Heart left ventricle (tissue), 16 donors: Measurements from ENCODE around the gene OAS3. TPM values are rescaled to one million over a fixed set of nuclear protein-coding genes. Genes with fewer than 3 reads are reported as not detected.

Experiments
- ATAC-seq, 4 donors: fragments of 200-7000 bp; cut with Tn5 transposase; one replicate each; pipeline ENCODE4 v1.9.1; 2020 to 2022; ENCODE audit warnings: moderate library complexity in 4 of 4, mild to moderate bottlenecking in 3 of 4, moderate number of reproducible peaks in 1 of 4
- DNase-seq, 5 donors: peaks; one replicate each; pipeline ENCODE4 v3.0.0-alpha.2; 2020
- H3K27ac ChIP-seq, 12 donors: fragments of 200-600 bp; sonication (generic) in 4 of 12; one replicate each; pipeline versions ENCODE4 v1.5.0 to v1.8.0; 2016 to 2022; ENCODE audit warnings: mild to moderate bottlenecking in 2 of 12
- H3K27me3 ChIP-seq, 9 donors: fragments of 200-600 bp; sonication (generic) in 2 of 9; one replicate each; pipeline versions ENCODE4 v1.5.1 to v1.8.0; 2016 to 2022; ENCODE audit warnings: mild to moderate bottlenecking in 3 of 9
- H3K36me3 ChIP-seq, 9 donors: fragments of 200-600 bp; sonication (generic) in 2 of 9; one replicate each; pipeline versions ENCODE4 v1.5.0 to v1.8.0; 2018 to 2022; ENCODE audit warnings: mild to moderate bottlenecking in 2 of 9
- H3K4me1 ChIP-seq, 12 donors: fragments of 200-600 bp; sonication (generic) in 4 of 12; one replicate each; pipeline versions ENCODE4 v1.5.0 to v1.8.0; 2016 to 2022; ENCODE audit warnings: mild to moderate bottlenecking in 3 of 12
- H3K4me3 ChIP-seq, 12 donors: fragments of 200-600 bp; sonication (generic) in 4 of 12; one replicate each; pipeline versions ENCODE4 v1.5.0 to v1.8.0; 2017 to 2022; ENCODE audit warnings: mild to moderate bottlenecking in 9 of 12, moderate library complexity in 4 of 12
- H3K9me3 ChIP-seq, 12 donors: fragments of 200-600 bp; sonication (generic) in 4 of 12; one replicate each; pipeline versions ENCODE4 v1.5.0 to v1.8.0; 2016 to 2022; ENCODE audit warnings: mild to moderate bottlenecking in 1 of 12
- POLR2A ChIP-seq, 2 donors: fragments of 450-650 bp; IDR thresholded peaks; one replicate each; pipeline ENCODE4 v1.6.1; 2017; ENCODE audit warnings: antibody characterized with exemption in 2 of 2, mild to moderate bottlenecking in 2 of 2, moderate library complexity in 2 of 2
- whole genome bisulfite sequencing, 4 donors: extraction: QIAGEN DNeasy Blood & Tissue Kit in 2 of 4; methylation state at CpG; one replicate each; pipeline versions ENCODE4 v1.1.5 to v1.1.7; 2013 to 2018; 5-methylcytosine and 5-hydroxymethylcytosine counted together
- intact Hi-C, 10 donors: fragments of 100-400 bp; cut with DNase I; formaldehyde crosslinking; loops; one replicate each; pipeline versions ENCODE4 v1.11.1 to v1.14.2; 2022
- polyA plus RNA-seq, 2 donors: library from polyadenylated mRNA; stranded (reverse); fragments of 200-250 nt; gene quantifications; one replicate each; pipeline ENCODE4 v1.2.3, GENCODE V29; 2013
- total RNA-seq, 9 donors: library from RNA; depleted of rRNA in 2 of 9; stranded (reverse); fragments of >200 nt in 2 of 9; fragmentation: NEBNext Ultra II Directional in 3 of 9; extraction: Animal tissue kit (Norgen Biotek cat#: 25700) in 3 of 9; gene quantifications; one replicate each; pipeline versions ENCODE4 v1.1.0 to v1.2.4, GENCODE V29; 2016 to 2023
- TF ChIP-seq, protein P1 (sequence below), 12 donors: fragments of 200-600 bp; sonication (generic) in 4 of 12; IDR thresholded peaks; one replicate each; pipeline versions ENCODE4 v1.5.0 to v1.8.0; 2018 to 2022; ENCODE audit warnings: antibody characterized with exemption in 12 of 12, mild to moderate bottlenecking in 5 of 12
- donor health status: ischemic (EF 13 %, LVEDD 7.1; RV severe dilation, severe dysfunction).
- donor health status: healthy with polysubstance abuse.
- donor health status: DM: no; HTN: yes; CAD: no.
- donor health status: DM: no; HTN: no; CAD: no.
- donor health status: ischemic (EF 25% LVEDD 6.9; RV normal size, moderate dysfunction).
- donor health status: ischemic (EF 25% LVEDD 5.7; RV mildly dilated, moderate dysfunction).
- donor health status: healthy.
- donor health status: DM: yes; HTN: yes; CAD: no.
- donor health status: ischemic (EF 35%, LVEDD 5.7; RV mildly dilated, moderate dysfunction).
- donor health status: nonischemic (EF 11% LVEDD 7.7; RV severe dilation, severe dysfunction).
- donor health status: DM: yes; HTN: yes; CAD: no.
- donor health status: PGD.
- donor health status: ischemic (EF 29% LVEDD 5.4; RV normal size, mild dysfunction).
- donor health status: nonischemic (EF 23%, LVEDD 6.1; RV moderate dilation, normal function).

Gene OAS3
- total and polyA plus RNA-seq, 11 donors, result 4.1 to 45.1 (median 7.5) TPM

DNA sequence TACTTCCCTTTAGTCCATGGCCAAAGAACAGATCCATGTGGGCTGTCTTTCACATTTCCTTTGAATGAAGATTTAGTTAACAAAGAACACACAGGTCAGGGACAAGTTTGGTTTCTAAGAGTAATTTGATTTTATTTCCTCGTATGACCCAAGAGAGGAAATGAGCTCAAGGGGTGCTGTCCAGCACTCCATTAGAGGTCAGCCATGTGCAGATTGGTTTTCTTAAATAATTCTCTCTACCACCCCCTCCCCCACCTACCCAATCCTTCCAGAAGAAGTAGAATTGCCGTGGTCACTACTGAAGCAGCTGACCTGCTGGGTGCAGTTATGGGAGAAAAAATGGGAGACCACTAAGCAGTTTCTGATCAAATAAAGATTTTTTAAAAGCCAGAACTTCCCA is 45.4 kb upstream of the OAS3 start:
- H3K27ac ChIP-seq, result peak overlapping the region in 1 of 12 donors; percentile 32
- no peak overlapping the region for H3K4me3 ChIP-seq
- WGBS, 4 donors, result 23 to 28% (median 28%) methylated on average over 2 of the region's 2 CpGs
- TF ChIP-seq, protein P1, sequence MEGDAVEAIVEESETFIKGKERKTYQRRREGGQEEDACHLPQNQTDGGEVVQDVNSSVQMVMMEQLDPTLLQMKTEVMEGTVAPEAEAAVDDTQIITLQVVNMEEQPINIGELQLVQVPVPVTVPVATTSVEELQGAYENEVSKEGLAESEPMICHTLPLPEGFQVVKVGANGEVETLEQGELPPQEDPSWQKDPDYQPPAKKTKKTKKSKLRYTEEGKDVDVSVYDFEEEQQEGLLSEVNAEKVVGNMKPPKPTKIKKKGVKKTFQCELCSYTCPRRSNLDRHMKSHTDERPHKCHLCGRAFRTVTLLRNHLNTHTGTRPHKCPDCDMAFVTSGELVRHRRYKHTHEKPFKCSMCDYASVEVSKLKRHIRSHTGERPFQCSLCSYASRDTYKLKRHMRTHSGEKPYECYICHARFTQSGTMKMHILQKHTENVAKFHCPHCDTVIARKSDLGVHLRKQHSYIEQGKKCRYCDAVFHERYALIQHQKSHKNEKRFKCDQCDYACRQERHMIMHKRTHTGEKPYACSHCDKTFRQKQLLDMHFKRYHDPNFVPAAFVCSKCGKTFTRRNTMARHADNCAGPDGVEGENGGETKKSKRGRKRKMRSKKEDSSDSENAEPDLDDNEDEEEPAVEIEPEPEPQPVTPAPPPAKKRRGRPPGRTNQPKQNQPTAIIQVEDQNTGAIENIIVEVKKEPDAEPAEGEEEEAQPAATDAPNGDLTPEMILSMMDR (IDR thresholded peaks at IDR 0.05), result no peak
- TF ChIP-seq POLR2A (IDR thresholded peaks at IDR 0.05), result no peak
- H3K4me1 ChIP-seq, result peaks cover 0 to 29% (median 0%) of the 10 kb centered on the region in 12 donors
- no peak for DNase-seq
- no peak for ATAC-seq
- peaks cover 0 to 15% (median 0%) of the 10 kb centered on the region in 9 donors for H3K27me3 ChIP-seq
- no peaks in the 10 kb centered on the region for H3K9me3 ChIP-seq
- no peaks in the 10 kb centered on the region for H3K36me3 ChIP-seq
- intact Hi-C loops, result no loop called here

- H3K4me3 ChIP-seq, result no peak overlapping the region
- TF ChIP-seq POLR2A (IDR thresholded peaks at IDR 0.05), result no peak
- TF ChIP-seq, protein P1 (IDR thresholded peaks at IDR 0.05), result no peak
- ATAC-seq (no peak), DNase-seq (no peak)
- peaks cover 0 to 19% (median 0%) of the 10 kb centered on the region in 9 donors for H3K27me3 ChIP-seq
- no peaks in the 10 kb centered on the region for H3K36me3 ChIP-seq
- peaks cover 0 to 29% (median 0%) of the 10 kb centered on the region in 12 donors for H3K4me1 ChIP-seq
- H3K27ac ChIP-seq, result no peak overlapping the region
- no peaks in the 10 kb centered on the region for H3K9me3 ChIP-seq
- intact Hi-C loops, result no loop called here
Observed at GRCh38 chr12:112894128-112894527, 44.1 kb upstream of the OAS3 start.

GRCh38 chr12:112898380-112898779 is 39.9 kb upstream of the OAS3 start:
- Histone ChIP-seq H3K27ac (no peak overlapping the region), H3K36me3 (no peaks in the 10 kb centered on the region), H3K9me3 (no peaks in the 10 kb centered on the region), H3K27me3 (peaks cover 0 to 19% (median 0%) of the 10 kb centered on the region in 9 donors), H3K4me3 (no peak overlapping the region), H3K4me1 (peaks cover 0 to 17% (median 0%) of the 10 kb centered on the region in 12 donors)
- intact Hi-C loops, result loop anchor here in 1 of 10 donors (5.0 kb wide), 1 partner anchor 129 kb away; no protein-coding TSS in a partner anchor
- DNase-seq (no peak), ATAC-seq (no peak)
- no peak for TF ChIP-seq POLR2A (IDR thresholded peaks at IDR 0.05)
- TF ChIP-seq, protein P1 (IDR thresholded peaks at IDR 0.05), result no peak
- WGBS, 4 donors, result 85 to 89% (median 87%) methylated on average over 6 of the region's 6 CpGs

- WGBS, 4 donors, result 84 to 87% (median 87%) methylated on average over 11 of the region's 11 CpGs
- Histone ChIP-seq H3K9me3 (no peaks in the 10 kb centered on the region), H3K4me3 (no peak overlapping the region), H3K27me3 (peaks cover 0 to 19% (median 0%) of the 10 kb centered on the region in 9 donors), H3K27ac (no peak overlapping the region), H3K4me1 (peaks cover 0 to 12% (median 0%) of the 10 kb centered on the region in 12 donors), H3K36me3 (no peaks in the 10 kb centered on the region)
- intact Hi-C loops, result loop anchor here in 8 of 10 donors (2.0 to 10.0 kb wide), 6 partner anchors 74 to 132 kb away; partner anchors contain the start of gene OAS2 (in 2 of the 8)
- DNase-seq, result no peak
- ATAC-seq, result no peak
- TF ChIP-seq, protein P1 (IDR thresholded peaks at IDR 0.05), result peak; percentile 44 to 69 (median 60)
- TF ChIP-seq POLR2A (IDR thresholded peaks at IDR 0.05), result no peak
Observed at GRCh38 chr12:112900298-112901145, 37.8 kb upstream of the OAS3 start.
